Uterus (tissue), 4 donors: Measurements from ENCODE around the gene STARD8. TPM values are rescaled to one million over a fixed set of nuclear protein-coding genes. Genes with fewer than 3 reads are reported as not detected.
A peak's percentile ranks its signal among the peaks of the same experiment; 100 is the strongest.

ENCODE experiments used
- DNase-seq, 2 donors: peaks; one replicate each; pipeline ENCODE4 v3.0.0-alpha.2; 2019 to 2020
- H3K27ac ChIP-seq, 2 donors: fragments of 200-600 bp; sonication (generic); 1 replicate in 1 of 2; 2 replicates in 1 of 2; pipeline ENCODE4 v1.5.1; 2016 to 2018
- H3K27me3 ChIP-seq, 2 donors: fragments of 200-600 bp; sonication (generic); one replicate each; pipeline ENCODE4 v1.5.1; 2018 to 2019; ENCODE audit warnings: control low read depth in 1 of 2
- H3K36me3 ChIP-seq, 2 donors: fragments of 200-600 bp; sonication (generic); one replicate each; pipeline ENCODE4 v1.5.1; 2019; ENCODE audit warnings: control low read depth in 1 of 2
- H3K4me1 ChIP-seq, 2 donors: fragments of 200-600 bp; sonication (generic); one replicate each; pipeline ENCODE4 v1.5.1; 2018 to 2019; ENCODE audit warnings: control low read depth in 1 of 2
- H3K4me3 ChIP-seq, 2 donors: fragments of 200-600 bp; sonication (generic); 1 replicate in 1 of 2; 2 replicates in 1 of 2; pipeline ENCODE4 v1.5.1; 2018 to 2019; ENCODE audit warnings: mild to moderate bottlenecking in 1 of 2
- H3K9me3 ChIP-seq, 2 donors: fragments of 200-600 bp; sonication (generic); one replicate each; pipeline ENCODE4 v1.5.1; 2019; ENCODE audit warnings: control low read depth in 1 of 2
- POLR2A ChIP-seq, 2 donors: fragments of 450-650 bp; IDR thresholded peaks; one replicate each; pipeline ENCODE4 v1.6.1; 2016; ENCODE audit warnings: antibody characterized with exemption in 2 of 2, mild to moderate bottlenecking in 1 of 2, moderate library complexity in 1 of 2
- intact Hi-C: fragments of 100-400 bp; cut with DNase I; formaldehyde crosslinking; loops from one replicate; pipeline ENCODE4 v1.15.1; 2023; ENCODE audit warnings: low total_unique reads
- total RNA-seq, 4 donors: library from RNA; depleted of rRNA in 3 of 4; stranded (reverse); fragments of >200 nt in 3 of 4; gene quantifications; one replicate each; pipeline versions ENCODE4 v1.1.0 to v1.2.4, GENCODE V29; 2014 to 2023
- TF ChIP-seq, protein P1 (sequence below), 4 experiments: fragments of 200-600 bp in 2 of 4; fragments of 450-650 bp in 2 of 4; sonication (generic) in 2 of 4; IDR thresholded peaks; one replicate each; pipeline ENCODE4 v1.5.1; 2016 to 2019; ENCODE audit warnings: antibody characterized with exemption in 4 of 4, mild to moderate bottlenecking in 2 of 4, moderate library complexity in 1 of 4
- donor health status: DM: yes; HTN: yes; CAD: no.

STARD8 gene
- total RNA-seq, 4 donors from 2014 or later: 10.9 to 25.4 (median 17.2) TPM

DNA sequence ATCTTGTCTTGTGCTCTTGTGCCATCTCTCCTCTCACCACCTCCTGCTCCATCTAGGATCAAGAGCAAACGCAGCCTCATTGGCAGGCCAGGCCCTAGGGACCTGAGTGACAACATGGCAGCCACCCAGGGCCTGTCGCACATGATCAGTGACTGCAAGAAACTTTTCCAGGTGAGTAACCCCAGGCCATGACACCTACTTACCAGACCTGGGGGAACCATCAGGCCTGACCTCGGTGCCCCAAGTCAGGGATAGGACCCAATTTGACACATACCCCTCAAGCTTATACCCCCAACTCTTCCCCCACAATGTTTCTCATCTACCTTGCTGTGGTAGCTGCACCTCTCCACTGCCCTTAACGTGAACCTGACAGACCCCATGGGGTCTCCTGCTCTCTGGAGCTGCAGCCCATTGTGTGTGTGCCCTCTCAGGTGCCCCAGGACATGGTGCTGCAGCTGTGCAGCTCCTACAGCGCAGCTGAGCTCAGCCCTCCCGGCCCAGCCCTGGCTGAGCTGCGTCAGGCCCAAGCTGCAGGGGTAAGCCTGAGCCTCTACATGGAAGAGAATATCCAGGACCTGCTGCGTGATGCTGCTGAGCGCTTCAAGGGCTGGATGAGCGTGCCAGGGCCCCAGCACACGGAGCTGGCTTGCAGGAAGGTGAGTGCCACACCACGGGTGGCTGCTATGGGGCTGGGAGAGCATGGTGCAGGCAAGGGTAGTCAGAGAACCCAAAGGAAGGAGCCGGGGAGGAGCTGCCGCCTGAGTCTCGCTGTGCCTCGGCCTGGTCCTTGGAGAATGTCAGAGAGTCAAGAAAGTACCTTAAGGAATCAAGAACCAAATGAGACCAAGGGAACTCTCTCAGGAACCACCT, 74.8 kb downstream of the STARD8 start:
- H3K9me3 ChIP-seq: no peaks in the 10 kb centered on the region
- no peak overlapping the region for H3K4me3 ChIP-seq
- H3K4me1 ChIP-seq: no peaks in the 10 kb centered on the region
- TF ChIP-seq POLR2A (IDR thresholded peaks at IDR 0.05): no peak
- TF ChIP-seq, protein P1, sequence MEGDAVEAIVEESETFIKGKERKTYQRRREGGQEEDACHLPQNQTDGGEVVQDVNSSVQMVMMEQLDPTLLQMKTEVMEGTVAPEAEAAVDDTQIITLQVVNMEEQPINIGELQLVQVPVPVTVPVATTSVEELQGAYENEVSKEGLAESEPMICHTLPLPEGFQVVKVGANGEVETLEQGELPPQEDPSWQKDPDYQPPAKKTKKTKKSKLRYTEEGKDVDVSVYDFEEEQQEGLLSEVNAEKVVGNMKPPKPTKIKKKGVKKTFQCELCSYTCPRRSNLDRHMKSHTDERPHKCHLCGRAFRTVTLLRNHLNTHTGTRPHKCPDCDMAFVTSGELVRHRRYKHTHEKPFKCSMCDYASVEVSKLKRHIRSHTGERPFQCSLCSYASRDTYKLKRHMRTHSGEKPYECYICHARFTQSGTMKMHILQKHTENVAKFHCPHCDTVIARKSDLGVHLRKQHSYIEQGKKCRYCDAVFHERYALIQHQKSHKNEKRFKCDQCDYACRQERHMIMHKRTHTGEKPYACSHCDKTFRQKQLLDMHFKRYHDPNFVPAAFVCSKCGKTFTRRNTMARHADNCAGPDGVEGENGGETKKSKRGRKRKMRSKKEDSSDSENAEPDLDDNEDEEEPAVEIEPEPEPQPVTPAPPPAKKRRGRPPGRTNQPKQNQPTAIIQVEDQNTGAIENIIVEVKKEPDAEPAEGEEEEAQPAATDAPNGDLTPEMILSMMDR (IDR thresholded peaks at IDR 0.05): no peak
- no peaks in the 10 kb centered on the region for H3K36me3 ChIP-seq
- DNase-seq: no peak
- no peaks in the 10 kb centered on the region for H3K27me3 ChIP-seq
- intact Hi-C loops: no loop called here
- H3K27ac ChIP-seq: no peak overlapping the region

DNA sequence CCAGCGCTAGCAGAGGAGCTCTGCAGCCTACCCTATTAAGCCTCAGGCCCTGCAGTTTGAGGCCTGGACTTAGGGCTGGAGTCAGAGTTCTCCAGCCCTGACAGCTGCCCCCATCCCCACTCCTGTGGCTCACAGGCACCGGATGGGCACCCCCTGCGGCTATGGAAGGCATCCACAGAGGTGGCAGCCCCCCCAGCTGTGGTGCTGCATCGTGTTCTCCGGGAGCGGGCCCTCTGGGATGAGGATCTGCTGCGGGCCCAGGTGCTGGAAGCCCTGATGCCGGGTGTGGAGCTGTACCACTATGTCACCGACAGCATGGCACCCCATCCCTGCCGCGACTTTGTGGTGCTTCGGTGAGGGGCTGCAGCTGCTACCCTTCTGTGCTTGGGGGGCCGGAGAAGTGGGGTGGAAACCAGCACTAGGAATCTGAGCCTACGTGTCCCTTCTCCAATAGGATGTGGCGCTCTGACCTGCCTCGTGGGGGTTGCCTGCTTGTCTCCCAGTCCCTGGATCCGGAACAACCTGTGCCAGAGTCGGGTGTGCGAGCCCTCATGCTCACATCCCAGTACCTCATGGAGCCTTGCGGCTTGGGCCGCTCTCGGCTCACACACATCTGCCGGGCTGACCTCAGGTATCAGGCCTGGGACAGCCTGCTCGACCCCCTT, 76.2 kb downstream of the STARD8 start:
- Histone ChIP-seq H3K4me1 (no peaks in the 10 kb centered on the region), H3K27me3 (no peaks in the 10 kb centered on the region), H3K9me3 (no peaks in the 10 kb centered on the region), H3K36me3 (no peaks in the 10 kb centered on the region), H3K27ac (no peak overlapping the region), H3K4me3 (no peak overlapping the region)
- no peak for DNase-seq
- TF ChIP-seq POLR2A (IDR thresholded peaks at IDR 0.05): no peak
- TF ChIP-seq, protein P1 (IDR thresholded peaks at IDR 0.05): no peak
- intact Hi-C loops: no loop called here

DNA sequence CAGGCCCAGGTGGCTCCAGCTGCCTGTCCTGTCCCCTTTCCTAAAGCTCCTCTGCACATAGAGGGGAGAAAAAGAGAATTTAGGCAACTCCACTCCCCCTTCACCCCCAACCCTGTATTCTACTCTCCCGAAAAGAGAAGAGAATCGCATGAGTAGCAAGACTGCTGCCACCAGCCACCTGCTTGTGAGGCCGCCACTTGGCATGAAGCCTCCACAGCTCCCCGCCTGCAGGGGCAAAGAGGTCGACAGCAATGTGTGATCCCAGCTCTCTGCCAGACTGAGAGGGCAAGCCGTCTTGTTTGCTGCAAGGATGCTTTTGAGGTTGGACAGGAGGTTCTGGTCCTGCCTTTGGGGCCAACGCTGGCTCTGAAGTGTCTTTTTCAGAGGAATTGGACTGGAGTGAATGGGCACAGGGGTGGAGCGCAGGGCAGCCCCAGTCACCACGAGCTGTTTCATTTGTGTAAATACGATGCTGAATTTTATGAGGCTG, 77.1 kb downstream of the STARD8 start:
- no peak for TF ChIP-seq POLR2A (IDR thresholded peaks at IDR 0.05)
- TF ChIP-seq, protein P1 (IDR thresholded peaks at IDR 0.05): no peak
- H3K4me3 ChIP-seq: no peak overlapping the region
- no peaks in the 10 kb centered on the region for H3K4me1 ChIP-seq
- H3K27ac ChIP-seq: no peak overlapping the region
- DNase-seq: peak in 1 of 2 donors; percentile 7
- H3K9me3 ChIP-seq: no peaks in the 10 kb centered on the region
- intact Hi-C loops: no loop called here
- no peaks in the 10 kb centered on the region for H3K27me3 ChIP-seq
- H3K36me3 ChIP-seq: no peaks in the 10 kb centered on the region

DNA sequence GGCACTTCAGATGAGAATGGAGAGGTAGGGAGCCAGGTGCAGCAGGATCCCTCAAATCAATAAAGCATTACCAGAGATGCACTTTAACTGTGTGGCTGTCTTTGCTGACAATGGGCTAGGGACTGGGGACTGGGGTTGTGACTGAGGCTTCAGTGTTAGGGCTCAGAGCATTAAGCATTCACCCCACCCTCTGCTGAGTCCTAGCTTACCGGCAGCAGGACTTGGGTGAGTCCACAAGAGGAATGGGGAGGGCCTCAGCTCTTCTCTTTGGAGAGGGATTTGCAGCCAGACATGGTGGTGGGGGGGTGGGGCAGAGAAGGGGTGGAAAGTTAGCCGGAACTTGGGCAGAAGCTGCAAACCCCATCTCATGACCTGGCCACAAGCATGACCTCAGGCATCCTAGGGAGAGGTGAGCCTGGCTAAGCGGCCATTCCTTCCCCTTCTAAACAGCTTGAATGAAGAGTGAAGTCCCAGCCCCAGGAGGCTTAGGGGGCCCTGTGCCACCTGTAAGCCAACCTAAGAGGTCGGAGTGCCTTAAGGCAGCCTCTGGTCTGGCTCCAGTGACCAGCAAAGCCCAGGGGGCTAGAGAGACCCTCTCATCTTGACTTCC, 78.4 kb downstream of the STARD8 start:
- Histone ChIP-seq H3K4me1 (no peaks in the 10 kb centered on the region), H3K4me3 (no peak overlapping the region), H3K27ac (no peak overlapping the region), H3K9me3 (no peaks in the 10 kb centered on the region), H3K27me3 (no peaks in the 10 kb centered on the region), H3K36me3 (no peaks in the 10 kb centered on the region)
- TF ChIP-seq POLR2A (IDR thresholded peaks at IDR 0.05): no peak
- TF ChIP-seq, protein P1 (IDR thresholded peaks at IDR 0.05): no peak
- intact Hi-C loops: no loop called here
- DNase-seq: no peak
